DOHH2 (cell line): ENCODE data around the gene SPOPL.

Experiments
- H3F3A ChIP-seq: fragments of 200-600 bp; sonication (generic), shearing (Covaris generic); 2 replicates; pipeline ENCODE4 v1.6.0; 2016; ENCODE audit warnings: antibody characterized with exemption, mild to moderate bottlenecking; ENCODE audit not compliant: control insufficient read depth, insufficient read depth
- H3K27ac ChIP-seq: fragments of 200-600 bp; sonication (generic); 2 replicates; pipeline ENCODE4 v1.5.1; 2014; ENCODE audit warnings: low read depth, mild to moderate bottlenecking, low read length, moderate library complexity
- H3K27me3 ChIP-seq: fragments of 200-600 bp; sonication (generic); 2 replicates; pipeline ENCODE4 v1.6.1; 2014; ENCODE audit warnings: mild to moderate bottlenecking, low read length, mixed read lengths; ENCODE audit not compliant: control insufficient read depth
- H3K36me3 ChIP-seq: fragments of 200-600 bp; sonication (generic); 2 replicates; pipeline ENCODE4 v1.6.1; 2014; ENCODE audit warnings: mild to moderate bottlenecking, low read length, moderate library complexity, mixed read lengths; ENCODE audit not compliant: control insufficient read depth
- H3K4me1 ChIP-seq: fragments of 200-600 bp; sonication (generic); 2 replicates; pipeline ENCODE4 v1.6.1; 2014; ENCODE audit warnings: mild to moderate bottlenecking, low read length, mixed read lengths; ENCODE audit not compliant: control insufficient read depth
- H3K4me2 ChIP-seq: fragments of 200-600 bp; sonication (generic); 2 replicates; pipeline ENCODE4 v1.6.0; 2014; ENCODE audit warnings: mild to moderate bottlenecking, low read length, moderate library complexity
- H3K4me3 ChIP-seq: fragments of 200-600 bp; sonication (generic); 2 replicates; pipeline ENCODE4 v1.5.1; 2014; ENCODE audit warnings: mild to moderate bottlenecking, low read length, mixed read lengths
- H3K79me2 ChIP-seq: fragments of 200-600 bp; sonication (generic); 2 replicates; pipeline ENCODE4 v1.6.1; 2014; ENCODE audit warnings: mild to moderate bottlenecking, low read length, mixed read lengths; ENCODE audit not compliant: control insufficient read depth
- H3K9me2 ChIP-seq: fragments of 200-600 bp; sonication (generic); replicated peaks from 2 replicates; pipeline ENCODE4 v1.6.1; 2014; ENCODE audit warnings: mild to moderate bottlenecking, low read length, mixed read lengths; ENCODE audit not compliant: control insufficient read depth
- H3K9me3 ChIP-seq: fragments of 200-600 bp; sonication (generic); 2 replicates; pipeline ENCODE4 v1.6.1; 2014; ENCODE audit warnings: antibody characterized with exemption, low read length, mixed read lengths; ENCODE audit not compliant: control insufficient read depth, insufficient read depth
- H4K20me1 ChIP-seq: fragments of 200-600 bp; sonication (generic); 2 replicates; pipeline ENCODE4 v1.6.0; 2014; ENCODE audit warnings: low read depth, mild to moderate bottlenecking, antibody characterized with exemption, low read length, moderate library complexity; ENCODE audit not compliant: control insufficient read depth, insufficient read depth
- CTCF ChIP-seq: fragments of 200-600 bp; sonication (generic); IDR thresholded peaks from one replicate; pipeline ENCODE4 v1.5.1; 2014; ENCODE audit warnings: antibody characterized with exemption, mild to moderate bottlenecking, low read depth, low read length; ENCODE audit not compliant: poor library complexity, severe bottlenecking
- EZH2phosphoT487 ChIP-seq: fragments of 200-600 bp; sonication (generic); IDR thresholded peaks from 2 replicates; pipeline ENCODE4 v1.6.1; 2017; ENCODE audit warnings: borderline replicate concordance, mild to moderate bottlenecking, antibody characterized with exemption, low read length, moderate library complexity, mixed read lengths

Gene SPOPL

GRCh38 chr2:138493334-138493733 lies 8.2 kb upstream of the SPOPL start:
- Histone ChIP-seq H3K4me3 (no peak overlapping the region), H3K9me3 (no peaks in the 10 kb centered on the region), H3K27ac (no peak overlapping the region), H3K4me2 (no peak overlapping the region), H3K4me1 (no peaks in the 10 kb centered on the region), H3K27me3 (no peaks in the 10 kb centered on the region), H4K20me1 (no peaks in the 10 kb centered on the region), H3K9me2 (no peaks in the 10 kb centered on the region), H3K79me2 (no peaks in the 10 kb centered on the region), H3K36me3 (no peaks in the 10 kb centered on the region), H3F3A (no peaks in the 10 kb centered on the region)
- TF ChIP-seq EZH2phosphoT487: no peak

GRCh38 chr2:138494265-138494966 lies 7.2 kb upstream of the SPOPL start:
- no peaks in the 10 kb centered on the region for H3K27me3 ChIP-seq
- TF ChIP-seq EZH2phosphoT487 (no peak), CTCF (no peak)
- no peaks in the 10 kb centered on the region for H3K36me3 ChIP-seq
- no peaks in the 10 kb centered on the region for H3K4me1 ChIP-seq
- H3K9me2 ChIP-seq: no peaks in the 10 kb centered on the region
- no peaks in the 10 kb centered on the region for H3K9me3 ChIP-seq
- H3K4me2 ChIP-seq: no peak overlapping the region
- no peaks in the 10 kb centered on the region for H3F3A ChIP-seq
- no peak overlapping the region for H3K27ac ChIP-seq
- no peak overlapping the region for H3K4me3 ChIP-seq
- no peaks in the 10 kb centered on the region for H4K20me1 ChIP-seq
- no peaks in the 10 kb centered on the region for H3K79me2 ChIP-seq

- Histone ChIP-seq H3K9me2 (no peaks in the 10 kb centered on the region), H3K4me2 (no peak overlapping the region), H3K4me3 (no peak overlapping the region), H3F3A (no peaks in the 10 kb centered on the region), H3K36me3 (no peaks in the 10 kb centered on the region), H4K20me1 (no peaks in the 10 kb centered on the region), H3K79me2 (no peaks in the 10 kb centered on the region; the same call in 1 of the 2 replicates), H3K27me3 (no peaks in the 10 kb centered on the region), H3K4me1 (peaks cover 5% of the 10 kb centered on the region), H3K27ac (no peak overlapping the region), H3K9me3 (no peaks in the 10 kb centered on the region)
- TF ChIP-seq CTCF (no peak), EZH2phosphoT487 (no peak)
Measured at GRCh38 chr2:138495384-138495783, 6.2 kb upstream of the SPOPL start.

GRCh38 chr2:138496096-138496651 lies 5.4 kb upstream of the SPOPL start:
- no peaks in the 10 kb centered on the region for H4K20me1 ChIP-seq
- H3K27ac ChIP-seq: no peak overlapping the region
- H3K9me3 ChIP-seq: no peaks in the 10 kb centered on the region
- no peak for TF ChIP-seq EZH2phosphoT487
- no peak for TF ChIP-seq CTCF
- peaks cover 6% of the 10 kb centered on the region for H3K79me2 ChIP-seq
- no peak overlapping the region for H3K4me3 ChIP-seq
- no peaks in the 10 kb centered on the region for H3F3A ChIP-seq
- no peaks in the 10 kb centered on the region for H3K27me3 ChIP-seq
- H3K4me1 ChIP-seq: peaks cover 13% of the 10 kb centered on the region
- no peaks in the 10 kb centered on the region for H3K36me3 ChIP-seq
- no peaks in the 10 kb centered on the region for H3K9me2 ChIP-seq
- no peak overlapping the region for H3K4me2 ChIP-seq
